Measurements from ENCODE around the gene TFCP2. TPM values are rescaled to one million over a fixed set of nuclear protein-coding genes. Genes with fewer than 3 reads are reported as not detected.

The TFCP2 gene
- total RNA-seq, 1 experiment from 2014 or later, result 52.6 TPM

DNA sequence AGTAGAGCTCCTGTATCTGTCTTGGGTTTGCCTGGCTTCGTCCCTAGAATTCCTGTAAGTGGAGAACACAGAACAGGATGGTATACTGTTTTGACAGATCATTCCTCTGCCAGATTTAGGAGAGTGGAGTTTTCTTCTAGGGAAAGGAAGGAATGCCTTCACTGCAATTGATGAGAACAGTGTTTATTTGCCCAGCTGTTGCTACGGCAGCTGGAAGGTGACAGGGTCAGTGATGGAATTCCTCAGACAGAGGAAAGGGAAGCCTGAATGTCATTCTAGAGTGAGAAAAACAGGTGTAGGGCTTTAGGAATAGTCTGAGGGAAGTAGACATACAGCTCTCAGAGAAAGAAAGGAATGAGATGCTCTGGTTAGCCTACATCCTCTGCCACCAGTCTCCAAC, 101.3 kb downstream of the TFCP2 start:
- TF ChIP-seq, protein P1, sequence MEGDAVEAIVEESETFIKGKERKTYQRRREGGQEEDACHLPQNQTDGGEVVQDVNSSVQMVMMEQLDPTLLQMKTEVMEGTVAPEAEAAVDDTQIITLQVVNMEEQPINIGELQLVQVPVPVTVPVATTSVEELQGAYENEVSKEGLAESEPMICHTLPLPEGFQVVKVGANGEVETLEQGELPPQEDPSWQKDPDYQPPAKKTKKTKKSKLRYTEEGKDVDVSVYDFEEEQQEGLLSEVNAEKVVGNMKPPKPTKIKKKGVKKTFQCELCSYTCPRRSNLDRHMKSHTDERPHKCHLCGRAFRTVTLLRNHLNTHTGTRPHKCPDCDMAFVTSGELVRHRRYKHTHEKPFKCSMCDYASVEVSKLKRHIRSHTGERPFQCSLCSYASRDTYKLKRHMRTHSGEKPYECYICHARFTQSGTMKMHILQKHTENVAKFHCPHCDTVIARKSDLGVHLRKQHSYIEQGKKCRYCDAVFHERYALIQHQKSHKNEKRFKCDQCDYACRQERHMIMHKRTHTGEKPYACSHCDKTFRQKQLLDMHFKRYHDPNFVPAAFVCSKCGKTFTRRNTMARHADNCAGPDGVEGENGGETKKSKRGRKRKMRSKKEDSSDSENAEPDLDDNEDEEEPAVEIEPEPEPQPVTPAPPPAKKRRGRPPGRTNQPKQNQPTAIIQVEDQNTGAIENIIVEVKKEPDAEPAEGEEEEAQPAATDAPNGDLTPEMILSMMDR (IDR thresholded peaks at IDR 0.05; ENCODE audit: insufficient read depth in 1 of 2, low read depth in 1 of 2, low read length in 1 of 2, severe bottlenecking in 1 of 2, unreplicated experiment in 1 of 2), result no peak
- H3K36me3 Mint-ChIP-seq (ENCODE audit: insufficient read depth, unreplicated experiment), result peaks cover 83% of the 10 kb centered on the region
- Histone ChIP-seq H3K36me3 (ENCODE audit: control insufficient read depth, insufficient read depth, low read length) (peaks cover 5% of the 10 kb centered on the region; the same call in 1 of the 2 replicates), H3K4me1 (peaks cover 4% of the 10 kb centered on the region; the same call in 1 of the 2 replicates), H3K9me3 (no peaks in the 10 kb centered on the region), H3K4me3 (ENCODE audit: low read depth, low read length) (no peak overlapping the region), H3K27me3 (replicated peaks; ENCODE audit: control insufficient read depth, insufficient read depth, low read length) (no peaks in the 10 kb centered on the region)
- no TSS peak for BruUV-seq (replicated peaks)
- intact Hi-C loops (cut with micrococcal nuclease; ENCODE audit: unreplicated experiment), result loop anchor here (1.0 kb wide), 1 partner anchor 12 kb away; the partner anchor contains the start of gene CSRNP2
- H3K4me1 Mint-ChIP-seq (ENCODE audit: low read depth, unreplicated experiment), result peaks cover 16% of the 10 kb centered on the region
- no peaks in the 10 kb centered on the region for H3K9me3 Mint-ChIP-seq (ENCODE audit: unreplicated experiment)
- no peak overlapping the region for H3K4me3 Mint-ChIP-seq (ENCODE audit: unreplicated experiment)
- no peaks in the 10 kb centered on the region for H3K27me3 Mint-ChIP-seq (ENCODE audit: insufficient read depth, unreplicated experiment)
- CTCF ChIA-PET, result interaction anchor here (0.5 to 0.9 kb wide), 3 partner anchors 10 to 24 kb away, joined by 3 to 4 read pairs (median 3); partner anchors contain the start of gene CSRNP2
- POLR2A ChIA-PET, result interaction anchor here (0.8 to 1.0 kb wide), 3 partner anchors 10 to 43 kb away, joined by 3 to 12 read pairs (median 5); partner anchors contain the start of gene CSRNP2
- H3K27ac Mint-ChIP-seq (ENCODE audit: unreplicated experiment), result peak overlapping the region; percentile 79
- peak in 1 of 2 experiments; percentile 81 for DNase-seq

- Mint-ChIP-seq H3K4me1 (ENCODE audit: low read depth, unreplicated experiment) (peaks cover 16% of the 10 kb centered on the region), H3K9me3 (ENCODE audit: unreplicated experiment) (no peaks in the 10 kb centered on the region), H3K36me3 (ENCODE audit: insufficient read depth, unreplicated experiment) (peaks cover 88% of the 10 kb centered on the region), H3K4me3 (ENCODE audit: unreplicated experiment) (no peak overlapping the region), H3K27me3 (ENCODE audit: insufficient read depth, unreplicated experiment) (no peaks in the 10 kb centered on the region), H3K27ac (ENCODE audit: unreplicated experiment) (peak overlapping the region; percentile 79)
- CTCF ChIA-PET, result interaction anchor here (0.6 to 1.0 kb wide), 2 partner anchors 14 to 148 kb away, joined by 4 read pairs; partner anchors contain the start of genes CSRNP2 and POU6F1
- Histone ChIP-seq H3K4me3 (ENCODE audit: low read depth, low read length) (no peak overlapping the region), H3K9me3 (no peaks in the 10 kb centered on the region), H3K27me3 (replicated peaks; ENCODE audit: control insufficient read depth, insufficient read depth, low read length) (no peaks in the 10 kb centered on the region), H3K4me1 (peaks cover 10% of the 10 kb centered on the region; the same call in 1 of the 2 replicates), H3K36me3 (ENCODE audit: control insufficient read depth, insufficient read depth, low read length) (peaks cover 6% of the 10 kb centered on the region)
- POLR2A ChIA-PET, result interaction anchor here (0.6 to 1.1 kb wide), 4 partner anchors 13 to 244 kb away, joined by 3 to 19 read pairs (median 4); partner anchors contain the start of gene CSRNP2
- TF ChIP-seq, protein P1 (IDR thresholded peaks at IDR 0.05; ENCODE audit: insufficient read depth in 1 of 2, low read depth in 1 of 2, low read length in 1 of 2, severe bottlenecking in 1 of 2, unreplicated experiment in 1 of 2), result no peak
- peak; percentile 73 to 87 for DNase-seq
- no TSS peak for BruUV-seq (replicated peaks)
- intact Hi-C loops (cut with micrococcal nuclease; ENCODE audit: unreplicated experiment), result loop anchor here (1.0 kb wide), 2 partner anchors 8 to 22 kb away; partner anchors contain the start of gene LETMD1
Measured at GRCh38 chr12:51070004-51070403, 102.9 kb downstream of the TFCP2 start.

DNA sequence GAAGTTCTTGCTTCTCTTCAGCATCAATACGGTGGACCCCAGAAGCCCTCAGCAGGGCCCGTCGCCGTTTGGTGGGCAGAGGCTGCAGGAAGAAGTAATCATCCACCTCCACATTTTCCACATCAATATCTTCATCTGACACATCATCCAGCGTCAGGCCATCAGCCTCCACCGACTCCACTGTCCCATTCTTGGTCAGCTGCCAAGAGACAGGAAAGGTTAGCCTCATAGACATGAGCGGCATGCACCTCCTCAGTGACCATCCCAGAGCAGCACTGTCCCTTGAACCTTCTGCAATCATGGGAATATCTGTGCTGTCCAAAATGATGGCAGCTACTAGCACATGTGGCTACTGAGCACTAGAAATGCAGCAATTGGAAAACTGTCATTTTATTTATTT, 105.2 kb downstream of the TFCP2 start:
- peaks cover 17% of the 10 kb centered on the region for H3K36me3 ChIP-seq (ENCODE audit: control insufficient read depth, insufficient read depth, low read length)

More for the DNA sequence above, 105.2 kb downstream of the TFCP2 start:
- Mint-ChIP-seq H3K27ac (ENCODE audit: unreplicated experiment) (no peak overlapping the region), H3K27me3 (ENCODE audit: insufficient read depth, unreplicated experiment) (no peaks in the 10 kb centered on the region), H3K36me3 (ENCODE audit: insufficient read depth, unreplicated experiment) (peaks cover 91% of the 10 kb centered on the region), H3K4me3 (ENCODE audit: unreplicated experiment) (no peak overlapping the region), H3K4me1 (ENCODE audit: low read depth, unreplicated experiment) (peaks cover 16% of the 10 kb centered on the region), H3K9me3 (ENCODE audit: unreplicated experiment) (no peaks in the 10 kb centered on the region)
- POLR2A ChIA-PET, result no interaction called here
- no peak for DNase-seq
- H3K27me3 ChIP-seq (replicated peaks; ENCODE audit: control insufficient read depth, insufficient read depth, low read length), result no peaks in the 10 kb centered on the region
- H3K9me3 ChIP-seq, result no peaks in the 10 kb centered on the region
- H3K4me3 ChIP-seq (ENCODE audit: low read depth, low read length), result no peak overlapping the region
- intact Hi-C loops (cut with micrococcal nuclease; ENCODE audit: unreplicated experiment), result no loop called here
- CTCF ChIA-PET, result no interaction called here
- H3K4me1 ChIP-seq, result peaks cover 19% of the 10 kb centered on the region
- BruUV-seq (replicated peaks), result no TSS peak
- TF ChIP-seq, protein P1 (IDR thresholded peaks at IDR 0.05; ENCODE audit: insufficient read depth in 1 of 2, low read depth in 1 of 2, low read length in 1 of 2, severe bottlenecking in 1 of 2, unreplicated experiment in 1 of 2), result no peak
